Measurements from ENCODE around the gene STXBP1. TPM values are rescaled to one million over a fixed set of nuclear protein-coding genes. Genes with fewer than 3 reads are reported as not detected.

Gene STXBP1
- total and polyA plus RNA-seq, 9 of the 15 experiments (the other 6 are each of a cell fraction or from before 2014, with no cell fraction given) = 4.6 to 35.1 (median 9.7) TPM

DNA sequence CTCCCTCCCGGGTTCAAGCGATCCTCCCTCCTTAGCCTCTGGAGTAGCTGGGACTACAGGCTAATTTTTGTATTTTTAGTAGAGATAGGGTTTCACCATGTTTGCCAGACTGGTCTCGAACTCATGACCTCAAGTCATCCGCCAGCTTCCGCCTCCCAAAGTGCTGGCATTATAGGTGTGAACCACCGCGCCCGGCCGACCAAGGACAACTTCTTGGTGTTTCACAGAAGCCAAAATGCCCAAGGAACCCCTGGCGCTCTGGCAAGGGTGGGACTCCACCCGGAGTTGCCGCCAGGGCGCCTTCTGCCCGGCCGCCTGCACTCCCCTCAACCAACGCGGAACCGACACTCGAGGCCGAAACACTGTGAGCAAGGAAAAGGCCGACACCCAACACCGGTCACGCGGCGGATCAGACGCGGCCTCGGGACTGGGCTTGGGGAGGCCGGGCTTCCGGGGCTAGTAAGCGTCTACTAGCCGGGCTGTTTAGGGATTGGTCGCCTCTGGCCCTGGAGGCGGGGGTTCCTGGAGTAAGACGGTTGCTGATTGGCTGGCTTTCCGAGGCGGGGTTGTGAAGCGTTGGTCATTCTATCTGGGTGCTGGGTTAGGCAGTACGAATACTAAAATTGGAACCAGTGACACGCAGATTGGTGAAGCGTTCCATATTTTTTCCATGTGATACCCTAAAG lies 87.1 kb downstream of the STXBP1 start (continued):
- peak; percentile 77; the same call in 1 of the 2 replicates for TF ChIP-seq ZNF583 (CRISPR knock-in tag; IDR thresholded peaks at IDR 0.05)
- no peak for TF ChIP-seq MAFK (IDR thresholded peaks at IDR 0.05; ENCODE audit: low read length)
- TF ChIP-seq ZNF41 (CRISPR knock-in tag; conservative IDR thresholded peaks at IDR 0.05) = peak; percentile 72; the same call in 1 of the 2 replicates
- no peak for TF ChIP-seq HNRNPK (IDR thresholded peaks at IDR 0.05; ENCODE audit: low read depth, low read length, poor library complexity, severe bottlenecking)
- no peak for TF ChIP-seq CBX2 (IDR thresholded peaks at IDR 0.05; ENCODE audit: insufficient read depth, low read length, poor library complexity, severe bottlenecking)
- peak; percentile 53; the same call in 1 of the 2 replicates for TF ChIP-seq CHD2 (IDR thresholded peaks at IDR 0.05; ENCODE audit: low read depth, low read length)
- TF ChIP-seq, protein P1, sequence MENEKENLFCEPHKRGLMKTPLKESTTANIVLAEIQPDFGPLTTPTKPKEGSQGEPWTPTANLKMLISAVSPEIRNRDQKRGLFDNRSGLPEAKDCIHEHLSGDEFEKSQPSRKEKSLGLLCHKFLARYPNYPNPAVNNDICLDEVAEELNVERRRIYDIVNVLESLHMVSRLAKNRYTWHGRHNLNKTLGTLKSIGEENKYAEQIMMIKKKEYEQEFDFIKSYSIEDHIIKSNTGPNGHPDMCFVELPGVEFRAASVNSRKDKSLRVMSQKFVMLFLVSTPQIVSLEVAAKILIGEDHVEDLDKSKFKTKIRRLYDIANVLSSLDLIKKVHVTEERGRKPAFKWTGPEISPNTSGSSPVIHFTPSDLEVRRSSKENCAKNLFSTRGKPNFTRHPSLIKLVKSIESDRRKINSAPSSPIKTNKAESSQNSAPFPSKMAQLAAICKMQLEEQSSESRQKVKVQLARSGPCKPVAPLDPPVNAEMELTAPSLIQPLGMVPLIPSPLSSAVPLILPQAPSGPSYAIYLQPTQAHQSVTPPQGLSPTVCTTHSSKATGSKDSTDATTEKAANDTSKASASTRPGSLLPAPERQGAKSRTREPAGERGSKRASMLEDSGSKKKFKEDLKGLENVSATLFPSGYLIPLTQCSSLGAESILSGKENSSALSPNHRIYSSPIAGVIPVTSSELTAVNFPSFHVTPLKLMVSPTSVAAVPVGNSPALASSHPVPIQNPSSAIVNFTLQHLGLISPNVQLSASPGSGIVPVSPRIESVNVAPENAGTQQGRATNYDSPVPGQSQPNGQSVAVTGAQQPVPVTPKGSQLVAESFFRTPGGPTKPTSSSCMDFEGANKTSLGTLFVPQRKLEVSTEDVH (IDR thresholded peaks at IDR 0.05; ENCODE audit: low read depth, partially characterized antibody) = no peak
- TF ChIP-seq NFIX (CRISPR knock-in tag; IDR thresholded peaks at IDR 0.05; ENCODE audit: low read depth) = peak; percentile 12; the same call in 1 of the 2 replicates
- 0 out of 2 replicates have a peak, but pooled peaks have one; percentile 40 for TF ChIP-seq MIER1 (IDR thresholded peaks at IDR 0.05; ENCODE audit: low read depth)
- no peak for TF ChIP-seq ZNF707 (CRISPR knock-in tag; conservative IDR thresholded peaks at IDR 0.05)
- TF ChIP-seq RBBP5 (IDR thresholded peaks at IDR 0.05; ENCODE audit: borderline replicate concordance, insufficient read depth, low read length, poor library complexity, severe bottlenecking) = peak; percentile 36
- no peak for TF ChIP-seq ZNF140 (CRISPR knock-in tag; IDR thresholded peaks at IDR 0.05)
- TF ChIP-seq MAFF (IDR thresholded peaks at IDR 0.05; ENCODE audit: low read length) = no peak
- TF ChIP-seq, protein P2, sequence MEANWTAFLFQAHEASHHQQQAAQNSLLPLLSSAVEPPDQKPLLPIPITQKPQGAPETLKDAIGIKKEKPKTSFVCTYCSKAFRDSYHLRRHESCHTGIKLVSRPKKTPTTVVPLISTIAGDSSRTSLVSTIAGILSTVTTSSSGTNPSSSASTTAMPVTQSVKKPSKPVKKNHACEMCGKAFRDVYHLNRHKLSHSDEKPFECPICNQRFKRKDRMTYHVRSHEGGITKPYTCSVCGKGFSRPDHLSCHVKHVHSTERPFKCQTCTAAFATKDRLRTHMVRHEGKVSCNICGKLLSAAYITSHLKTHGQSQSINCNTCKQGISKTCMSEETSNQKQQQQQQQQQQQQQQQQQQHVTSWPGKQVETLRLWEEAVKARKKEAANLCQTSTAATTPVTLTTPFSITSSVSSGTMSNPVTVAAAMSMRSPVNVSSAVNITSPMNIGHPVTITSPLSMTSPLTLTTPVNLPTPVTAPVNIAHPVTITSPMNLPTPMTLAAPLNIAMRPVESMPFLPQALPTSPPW (CRISPR knock-in tag; IDR thresholded peaks at IDR 0.05) = peak; percentile 51

All from K562 (cell line).